KMS-11 (cell line): ENCODE data around the gene RELN.

Source experiments
- H2AFZ ChIP-seq: fragments of 200-600 bp; sonication (generic); 2 replicates; pipeline ENCODE4 v1.6.1; 2016; ENCODE audit warnings: antibody characterized with exemption, mixed run types, low read depth
- H3K27ac ChIP-seq: fragments of 200-600 bp; sonication (generic); 2 replicates; pipeline ENCODE4 v1.6.1; 2016; ENCODE audit warnings: mild to moderate bottlenecking, mixed run types
- H3K27me3 ChIP-seq: fragments of 200-600 bp; sonication (generic); 2 replicates; pipeline ENCODE4 v1.6.1; 2017; ENCODE audit warnings: mild to moderate bottlenecking, low read depth, mixed run types, moderate library complexity; ENCODE audit not compliant: insufficient read depth
- H3K36me3 ChIP-seq: fragments of 200-600 bp; sonication (generic); 2 replicates; pipeline ENCODE4 v1.6.1; 2017; ENCODE audit warnings: mild to moderate bottlenecking, mixed run types; ENCODE audit not compliant: insufficient read depth
- H3K4me1 ChIP-seq: fragments of 200-600 bp; sonication (generic); 2 replicates; pipeline ENCODE4 v1.6.1; 2016; ENCODE audit warnings: mild to moderate bottlenecking, low read depth, mixed run types; ENCODE audit not compliant: poor library complexity, severe bottlenecking
- H3K4me2 ChIP-seq: fragments of 200-600 bp; sonication (generic); 2 replicates; pipeline ENCODE4 v1.7.0; 2016; ENCODE audit warnings: mild to moderate bottlenecking, mixed run types
- H3K4me3 ChIP-seq: fragments of 200-600 bp; sonication (generic); IDR thresholded peaks from 2 replicates; pipeline ENCODE4 v1.6.1; 2017; ENCODE audit warnings: low read depth, low read length, mixed read lengths; ENCODE audit not compliant: insufficient read depth
- H3K79me2 ChIP-seq: fragments of 200-600 bp; sonication (generic); 2 replicates; pipeline ENCODE4 v1.6.1; 2016; ENCODE audit warnings: low read depth, mixed run types; ENCODE audit not compliant: insufficient read depth
- H3K9ac ChIP-seq: fragments of 200-600 bp; sonication (generic); 2 replicates; pipeline ENCODE4 v1.6.1; 2016; ENCODE audit warnings: mild to moderate bottlenecking, mixed run types
- H4K20me1 ChIP-seq: fragments of 200-600 bp; sonication (generic); 2 replicates; pipeline ENCODE4 v1.6.1; 2016; ENCODE audit warnings: mild to moderate bottlenecking, mixed run types; ENCODE audit not compliant: insufficient read depth
- TF ChIP-seq, protein P1 (sequence below): fragments of 200-600 bp; sonication (generic); conservative IDR thresholded peaks from 2 replicates; pipeline ENCODE4 v1.6.1; 2017; ENCODE audit warnings: low read depth, mild to moderate bottlenecking, antibody characterized with exemption, low read length, moderate library complexity, mixed read lengths

Gene RELN

DNA sequence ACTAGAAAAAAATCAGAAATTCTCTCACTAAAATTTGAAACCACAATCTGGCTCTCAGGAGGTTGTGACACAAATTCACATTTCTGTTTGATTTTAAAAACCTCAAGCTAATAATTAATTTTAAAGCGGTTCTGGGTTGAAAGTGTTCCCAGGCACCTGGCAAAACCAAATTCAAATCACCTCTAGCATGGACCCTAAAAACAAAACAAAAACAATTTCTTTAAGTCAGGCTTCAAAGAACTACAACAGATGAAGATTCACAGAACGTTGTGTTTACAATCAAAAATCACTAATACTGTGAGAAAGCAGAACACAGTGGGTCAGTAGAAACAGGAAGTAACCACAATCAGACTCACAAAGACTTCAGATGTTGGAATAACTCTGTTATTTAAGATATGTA lies 7.2 kb upstream of the RELN start:
- no peak overlapping the region for H3K4me3 ChIP-seq
- no peak overlapping the region for H2AFZ ChIP-seq
- H3K9ac ChIP-seq, result no peak overlapping the region
- no peaks in the 10 kb centered on the region for H3K79me2 ChIP-seq
- H3K27ac ChIP-seq, result no peak overlapping the region
- no peak overlapping the region for H3K4me2 ChIP-seq
- H3K4me1 ChIP-seq, result no peaks in the 10 kb centered on the region
- H4K20me1 ChIP-seq, result no peaks in the 10 kb centered on the region
- H3K36me3 ChIP-seq, result no peaks in the 10 kb centered on the region
- TF ChIP-seq, protein P1, sequence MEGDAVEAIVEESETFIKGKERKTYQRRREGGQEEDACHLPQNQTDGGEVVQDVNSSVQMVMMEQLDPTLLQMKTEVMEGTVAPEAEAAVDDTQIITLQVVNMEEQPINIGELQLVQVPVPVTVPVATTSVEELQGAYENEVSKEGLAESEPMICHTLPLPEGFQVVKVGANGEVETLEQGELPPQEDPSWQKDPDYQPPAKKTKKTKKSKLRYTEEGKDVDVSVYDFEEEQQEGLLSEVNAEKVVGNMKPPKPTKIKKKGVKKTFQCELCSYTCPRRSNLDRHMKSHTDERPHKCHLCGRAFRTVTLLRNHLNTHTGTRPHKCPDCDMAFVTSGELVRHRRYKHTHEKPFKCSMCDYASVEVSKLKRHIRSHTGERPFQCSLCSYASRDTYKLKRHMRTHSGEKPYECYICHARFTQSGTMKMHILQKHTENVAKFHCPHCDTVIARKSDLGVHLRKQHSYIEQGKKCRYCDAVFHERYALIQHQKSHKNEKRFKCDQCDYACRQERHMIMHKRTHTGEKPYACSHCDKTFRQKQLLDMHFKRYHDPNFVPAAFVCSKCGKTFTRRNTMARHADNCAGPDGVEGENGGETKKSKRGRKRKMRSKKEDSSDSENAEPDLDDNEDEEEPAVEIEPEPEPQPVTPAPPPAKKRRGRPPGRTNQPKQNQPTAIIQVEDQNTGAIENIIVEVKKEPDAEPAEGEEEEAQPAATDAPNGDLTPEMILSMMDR, result no peak
- no peaks in the 10 kb centered on the region for H3K27me3 ChIP-seq

DNA sequence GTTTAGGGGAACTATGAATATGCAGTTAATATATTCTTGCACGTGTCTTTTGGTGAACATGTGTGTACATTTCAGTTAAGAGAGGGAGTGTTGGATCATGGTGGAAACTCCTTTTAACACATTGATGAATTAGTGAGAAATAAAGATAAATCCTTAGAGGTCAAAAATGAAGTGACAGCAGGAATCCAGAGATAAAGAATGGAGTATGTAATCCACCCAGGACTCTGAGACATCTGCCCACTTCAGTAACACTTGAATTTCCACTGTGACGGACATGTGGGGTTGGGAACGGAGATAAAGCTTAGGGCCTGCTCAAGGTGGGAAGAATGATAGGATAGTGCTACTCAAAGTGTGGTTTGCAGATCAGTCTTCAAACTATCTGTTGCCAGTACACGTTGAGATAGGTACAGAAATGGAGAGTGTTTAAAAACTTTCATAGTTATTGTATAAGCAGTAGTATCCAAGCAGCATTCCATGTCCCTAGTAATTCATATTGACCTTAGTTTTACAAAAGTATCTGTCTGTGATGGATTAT lies 6.6 kb upstream of the RELN start:
- Histone ChIP-seq H2AFZ (no peak overlapping the region), H3K27me3 (no peaks in the 10 kb centered on the region), H3K79me2 (no peaks in the 10 kb centered on the region), H3K4me2 (no peak overlapping the region), H3K36me3 (no peaks in the 10 kb centered on the region), H3K27ac (no peak overlapping the region), H3K4me1 (no peaks in the 10 kb centered on the region), H4K20me1 (no peaks in the 10 kb centered on the region), H3K4me3 (no peak overlapping the region), H3K9ac (no peak overlapping the region)
- TF ChIP-seq, protein P1, result no peak

DNA sequence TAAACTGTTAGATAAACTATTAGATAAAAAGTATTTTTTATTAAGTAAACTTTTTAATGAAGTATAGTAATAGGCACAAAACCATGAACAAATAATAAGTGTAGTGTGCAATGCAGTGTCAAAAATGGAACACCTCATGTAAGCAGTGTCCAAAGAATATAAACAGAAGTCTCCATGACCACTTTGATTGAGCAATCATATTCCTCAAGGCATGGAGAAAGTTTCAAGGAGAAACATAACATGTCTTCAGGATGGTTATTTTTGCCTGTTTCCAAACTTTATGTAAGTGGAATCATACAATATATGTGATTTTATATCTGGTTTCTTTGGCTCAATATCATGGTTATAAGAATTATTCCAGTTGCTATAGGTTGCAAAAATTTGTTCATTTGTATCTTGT lies 6.1 kb upstream of the RELN start:
- no peak overlapping the region for H3K4me2 ChIP-seq
- H2AFZ ChIP-seq, result no peak overlapping the region
- TF ChIP-seq, protein P1, result no peak

DNA sequence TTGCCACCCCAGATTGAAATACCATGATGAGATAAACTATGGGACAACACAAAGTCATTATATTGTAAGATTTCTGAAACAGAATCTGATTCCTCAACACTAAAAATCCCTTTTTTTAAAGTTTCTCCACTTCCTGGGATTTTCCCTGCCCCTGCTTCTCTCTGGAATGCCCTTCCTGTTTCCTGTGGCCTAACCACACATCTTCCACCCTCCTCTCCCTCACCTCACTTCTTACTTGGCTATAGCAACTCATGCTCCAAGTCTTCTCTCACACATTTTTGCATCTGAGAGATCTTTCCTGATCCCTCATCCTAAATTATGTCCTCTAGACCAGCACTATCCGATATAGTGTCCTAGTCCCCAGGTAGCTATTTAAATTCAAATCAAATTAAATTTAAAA lies 4.1 kb upstream of the RELN start:
- Histone ChIP-seq H3K4me3 (no peak overlapping the region), H3K4me1 (no peaks in the 10 kb centered on the region), H2AFZ (no peak overlapping the region), H3K4me2 (no peak overlapping the region), H3K9ac (no peak overlapping the region), H3K27ac (no peak overlapping the region), H3K36me3 (no peaks in the 10 kb centered on the region), H3K27me3 (0 out of 2 replicates have a peak, but pooled peaks cover 3% of the 10 kb centered on the region), H4K20me1 (no peaks in the 10 kb centered on the region), H3K79me2 (no peaks in the 10 kb centered on the region)
- TF ChIP-seq, protein P1, result no peak

More for the DNA sequence above, 6.1 kb upstream of the RELN start:
- Histone ChIP-seq H3K27ac (no peak overlapping the region), H4K20me1 (no peaks in the 10 kb centered on the region), H3K9ac (no peak overlapping the region), H3K79me2 (no peaks in the 10 kb centered on the region), H3K36me3 (no peaks in the 10 kb centered on the region), H3K4me1 (no peaks in the 10 kb centered on the region), H3K4me3 (no peak overlapping the region), H3K27me3 (no peaks in the 10 kb centered on the region)
